Activated T-cell treated with anti-CD3 and anti-CD28 coated beads, Interleukin-2, amount 50 U/mL, for 1 hour (primary cell): ENCODE results near the gene TTBK1.
A peak's percentile ranks its signal among the peaks of the same experiment; 100 is the strongest.

Experiments used
- DNase-seq: peaks from one replicate; pipeline ENCODE4 v3.0.0-alpha.2; 2020

TTBK1 gene

DNA sequence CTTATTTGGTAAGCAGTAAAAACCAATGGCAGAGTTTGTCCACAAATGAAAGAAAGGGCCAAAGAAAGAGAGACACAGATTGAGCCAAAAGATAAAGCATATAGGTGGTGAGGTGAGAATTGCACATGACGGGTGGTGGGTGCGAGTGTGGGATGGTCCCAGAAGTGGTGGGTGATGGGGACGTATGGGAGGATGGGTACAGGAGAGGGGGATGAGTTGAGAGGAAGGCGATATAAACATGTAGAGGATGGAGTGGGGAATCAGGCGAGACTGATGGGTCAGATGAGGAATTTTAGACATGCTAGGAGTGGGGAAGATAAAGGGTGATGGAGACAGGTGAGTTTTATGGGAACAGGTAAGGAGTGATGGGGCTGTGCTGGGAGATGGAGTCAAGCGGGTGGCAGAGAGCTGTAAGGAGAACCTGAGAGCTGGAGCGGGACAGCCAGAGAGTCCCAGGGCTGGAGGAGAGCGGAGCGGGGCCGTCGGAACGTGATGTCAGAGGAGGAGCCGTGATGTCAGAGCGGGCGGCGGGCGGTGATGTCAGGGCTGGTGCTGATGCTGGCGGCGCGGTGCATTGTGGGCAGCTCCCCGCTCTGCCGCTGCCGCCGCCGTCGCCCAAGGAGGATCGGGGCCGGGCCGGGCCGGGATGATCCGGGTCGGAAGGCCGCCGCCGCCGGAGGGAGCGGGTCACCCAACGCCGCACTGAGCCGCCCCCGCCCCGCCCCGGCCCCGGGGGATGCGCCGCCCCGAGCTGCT lies at the start of gene TTBK1:
TTBK1 (plus strand) TSS at position 574 of the 756 bp plus-strand sequence. CDS start 3,180 bp downstream, outside the sequence.
- DNase-seq = peak; percentile 53

DNA sequence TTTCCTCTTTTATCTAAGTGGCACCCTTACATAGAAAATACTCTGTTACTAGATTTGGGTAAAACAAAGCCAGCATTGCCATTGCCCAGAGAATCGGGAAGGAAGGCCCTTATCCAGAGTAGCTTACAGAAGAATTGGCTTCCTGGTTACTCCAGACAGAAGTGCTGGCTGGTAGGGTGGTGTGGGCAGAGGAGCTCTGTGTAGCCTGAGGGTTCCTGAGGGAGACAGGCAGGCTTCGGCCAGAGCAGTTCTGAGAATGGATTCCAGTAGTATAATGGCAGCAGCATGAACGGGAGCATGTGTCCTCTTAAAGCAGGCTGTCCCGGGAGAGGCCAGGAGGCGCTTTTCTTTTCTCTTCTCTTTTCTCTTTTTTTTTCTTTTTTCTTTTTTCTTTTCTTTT lies 49.4 kb upstream of the TTBK1 start:
- no peak for DNase-seq

DNA sequence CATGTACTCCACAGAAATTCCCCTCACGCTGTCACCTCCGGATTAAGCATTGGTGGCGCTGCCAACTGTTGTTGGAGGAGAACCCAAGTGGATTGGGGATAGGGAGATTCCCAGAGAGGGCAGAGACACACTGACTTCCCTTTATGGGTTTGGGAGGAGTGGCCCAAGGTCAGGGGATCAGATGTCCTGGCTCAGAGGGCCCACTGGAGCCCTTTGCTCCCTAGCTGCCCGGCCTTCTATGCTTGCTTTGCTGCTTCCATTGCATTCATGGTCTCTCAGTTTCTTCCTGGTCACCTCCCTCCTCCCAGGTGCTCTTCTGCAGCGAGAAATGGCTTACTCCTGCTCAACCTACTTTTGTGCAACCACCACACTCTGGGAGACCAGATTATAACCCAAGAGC lies 46.9 kb upstream of the TTBK1 start:
- no peak for DNase-seq

DNA sequence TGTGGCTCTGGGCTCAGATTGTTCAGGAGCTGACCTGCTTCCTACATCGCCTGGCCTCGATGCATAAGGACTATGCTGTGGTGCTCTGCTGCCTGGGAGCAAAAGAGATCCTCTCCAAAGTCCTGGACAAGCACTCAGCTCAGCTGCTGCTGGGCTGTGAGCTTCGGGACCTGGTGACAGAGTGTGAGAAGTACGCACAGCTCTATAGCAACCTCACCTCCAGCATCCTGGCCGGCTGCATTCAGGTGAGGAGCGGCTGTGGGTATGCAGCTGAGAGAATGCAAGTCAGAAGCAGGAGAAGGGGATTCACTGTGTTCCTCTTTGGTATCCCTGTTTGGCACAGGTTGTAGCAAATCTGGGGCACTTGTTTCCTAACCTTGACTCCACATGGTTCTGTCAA lies 43.4 kb upstream of the TTBK1 start:
- no peak for DNase-seq

DNA sequence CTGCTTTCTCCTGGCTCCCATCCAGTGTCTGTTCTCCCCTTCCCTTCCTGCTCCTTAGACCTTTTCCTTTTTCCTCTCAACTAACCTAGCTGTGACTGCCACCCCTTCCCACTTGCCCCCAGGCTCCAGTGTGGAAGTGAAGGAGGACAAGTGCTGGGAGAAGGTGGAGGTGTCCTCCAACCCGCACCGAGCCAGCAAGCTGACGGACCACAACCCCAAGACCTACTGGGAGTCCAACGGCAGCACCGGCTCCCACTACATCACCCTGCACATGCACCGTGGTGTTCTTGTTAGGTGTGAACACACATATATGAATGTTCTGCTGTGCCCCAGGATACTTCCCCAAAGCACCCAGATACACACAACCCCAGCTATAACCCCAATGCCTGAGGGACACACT lies 42.7 kb upstream of the TTBK1 start:
- DNase-seq = no peak

DNA sequence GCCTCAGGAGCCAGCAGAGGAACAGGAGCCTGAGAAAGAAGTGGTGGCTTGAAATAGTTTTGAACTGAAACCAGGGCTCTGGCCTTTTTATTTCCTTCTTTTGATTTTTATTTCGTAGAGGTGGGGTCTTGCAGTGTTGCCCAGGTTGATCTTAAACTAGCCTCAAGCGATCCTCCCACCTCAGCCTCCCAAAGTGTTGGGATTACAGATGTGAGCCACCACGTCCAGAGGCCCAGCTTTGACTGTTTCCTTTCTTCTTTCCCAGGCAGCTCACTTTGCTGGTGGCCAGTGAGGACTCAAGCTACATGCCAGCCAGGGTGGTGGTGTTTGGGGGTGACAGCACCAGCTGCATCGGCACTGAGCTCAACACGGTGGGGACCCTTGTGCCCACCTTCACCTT lies 40.8 kb upstream of the TTBK1 start:
- no peak for DNase-seq

DNA sequence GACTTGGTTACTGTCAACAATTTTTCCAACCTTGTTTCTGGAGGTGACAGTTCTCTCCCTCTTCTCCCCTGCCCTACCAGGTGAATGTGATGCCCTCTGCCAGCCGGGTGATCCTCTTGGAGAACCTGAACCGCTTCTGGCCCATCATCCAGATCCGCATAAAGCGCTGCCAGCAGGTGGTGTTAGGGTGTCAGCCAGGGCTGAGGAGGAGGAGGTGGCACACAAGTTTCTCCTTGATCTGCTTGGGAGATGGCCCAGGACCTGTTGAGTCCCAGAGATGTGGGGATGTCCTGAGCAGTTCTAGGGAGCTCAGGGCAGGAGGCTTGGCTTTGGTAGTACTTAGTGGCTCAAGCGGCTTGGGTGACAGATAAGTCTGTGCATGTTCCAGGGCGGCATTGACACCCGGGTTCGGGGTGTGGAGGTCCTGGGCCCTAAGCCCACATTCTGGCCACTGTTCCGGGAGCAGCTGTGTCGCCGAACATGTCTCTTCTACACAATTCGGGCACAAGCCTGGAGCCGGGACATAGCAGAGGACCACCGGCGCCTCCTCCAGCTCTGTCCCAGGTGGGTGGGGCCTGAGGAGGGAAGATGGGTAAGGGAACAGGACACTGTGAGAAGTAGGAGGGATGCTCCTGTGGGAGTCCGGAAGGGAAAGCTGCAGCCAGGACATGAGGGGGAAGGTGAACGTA lies 40.1 kb upstream of the TTBK1 start:
- DNase-seq = no peak

DNA sequence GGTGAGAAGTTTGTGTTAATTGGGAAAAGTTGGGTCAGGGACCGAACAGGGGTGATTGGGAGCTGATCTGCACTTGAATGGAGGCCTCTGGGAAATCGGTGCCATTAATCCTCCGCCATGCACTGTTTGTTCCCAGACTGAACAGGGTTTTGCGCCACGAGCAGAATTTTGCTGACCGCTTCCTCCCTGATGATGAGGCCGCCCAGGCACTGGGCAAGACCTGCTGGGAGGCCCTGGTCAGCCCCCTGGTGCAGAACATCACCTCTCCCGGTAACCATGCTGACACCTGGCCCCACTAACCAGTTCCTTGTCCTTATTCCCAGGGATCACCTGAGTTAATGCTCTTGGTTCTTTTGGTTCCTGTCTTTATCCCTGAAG lies 39.6 kb upstream of the TTBK1 start:
- no peak for DNase-seq

DNA sequence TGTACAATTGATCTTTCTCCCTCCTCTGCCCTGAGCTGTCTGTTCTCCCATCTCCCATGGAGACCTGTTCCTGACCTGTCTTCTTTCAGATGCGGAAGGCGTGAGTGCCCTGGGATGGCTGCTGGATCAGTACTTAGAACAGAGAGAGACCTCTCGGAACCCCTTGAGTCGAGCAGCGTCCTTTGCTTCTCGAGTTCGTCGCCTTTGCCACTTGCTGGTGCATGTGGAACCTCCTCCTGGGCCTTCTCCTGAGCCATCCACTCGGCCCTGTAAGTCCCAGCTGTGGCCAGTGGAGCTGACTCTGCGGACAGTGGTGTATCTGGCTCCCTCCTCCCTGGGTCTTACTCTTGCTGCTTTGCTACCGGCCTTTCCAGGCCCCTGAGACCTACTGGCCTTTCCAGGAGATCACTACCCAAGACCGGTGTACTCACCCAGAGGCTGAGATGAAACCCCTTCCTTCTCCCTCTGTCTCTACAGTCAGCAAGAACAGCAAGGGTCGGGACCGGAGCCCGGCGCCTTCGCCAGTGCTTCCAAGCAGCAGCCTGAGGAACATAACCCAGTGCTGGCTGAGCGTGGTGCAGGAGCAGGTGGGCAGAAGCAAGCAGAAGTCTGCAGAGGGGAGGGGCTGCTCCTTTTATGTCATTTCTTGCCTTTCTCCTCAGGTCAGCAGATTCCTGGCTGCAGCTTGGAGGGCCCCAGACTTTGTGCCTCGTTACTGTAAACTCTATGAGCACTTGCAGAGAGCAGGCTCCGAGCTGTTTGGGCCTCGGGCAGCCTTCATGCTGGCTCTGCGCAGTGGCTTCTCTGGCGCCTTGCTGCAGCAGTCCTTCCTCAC lies 38.8 kb upstream of the TTBK1 start:
- no peak for DNase-seq

DNA sequence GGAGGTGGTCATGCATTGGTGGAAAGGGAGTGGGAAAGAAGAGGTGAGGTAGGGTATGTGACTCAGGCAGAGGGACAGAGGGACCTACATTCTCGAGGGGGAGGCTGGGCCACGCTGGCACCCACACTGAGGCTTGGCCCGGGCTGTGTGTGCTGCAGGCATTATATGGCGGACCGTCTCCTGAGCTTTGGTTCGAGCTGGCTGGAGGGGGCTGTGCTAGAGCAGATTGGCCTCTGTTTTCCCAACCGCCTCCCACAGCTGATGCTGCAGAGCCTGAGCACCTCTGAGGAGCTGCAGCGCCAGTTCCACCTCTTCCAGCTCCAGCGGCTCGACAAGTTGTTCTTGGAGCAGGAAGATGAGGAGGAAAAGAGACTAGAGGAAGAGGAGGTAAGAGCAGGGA lies 37.4 kb upstream of the TTBK1 start:
- no peak for DNase-seq

DNA sequence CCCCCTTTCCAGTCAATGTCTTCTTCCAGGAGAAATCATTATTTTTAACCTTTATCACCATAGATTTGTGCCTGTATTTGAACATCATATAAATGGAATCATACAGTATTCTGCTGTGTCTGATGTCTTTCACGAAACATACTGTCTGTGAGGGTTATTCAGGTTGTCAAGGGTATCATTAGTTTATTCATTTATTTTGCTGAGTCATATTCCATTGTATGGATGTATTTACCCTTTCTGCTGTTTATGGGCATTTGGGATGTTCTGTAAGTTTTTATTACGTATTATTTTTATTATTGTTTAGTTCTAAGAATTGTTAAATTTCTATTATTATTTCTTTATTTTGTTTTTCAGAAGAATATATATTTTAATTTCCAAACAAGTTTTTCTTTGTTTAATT lies 36.0 kb upstream of the TTBK1 start:
- DNase-seq = no peak

DNA sequence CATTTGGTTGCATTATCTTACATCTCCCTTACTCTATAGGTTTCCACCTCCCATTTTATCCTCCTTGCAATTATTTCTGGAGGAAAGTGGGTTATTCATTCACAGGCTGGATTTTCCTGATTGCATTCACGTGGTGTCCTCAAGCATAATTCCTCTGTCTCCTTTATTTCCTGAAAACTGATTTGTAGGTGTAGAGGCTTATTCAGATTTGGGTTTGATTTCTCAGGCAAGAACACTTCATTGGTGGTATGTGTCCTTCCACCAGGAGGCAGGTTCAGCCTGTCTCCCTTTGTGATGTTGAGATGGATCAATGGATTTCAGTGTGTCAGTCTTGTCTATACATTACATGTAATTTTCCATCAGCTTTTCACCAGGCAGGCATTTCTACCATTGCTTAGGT lies 31.3 kb upstream of the TTBK1 start:
- no peak for DNase-seq

DNA sequence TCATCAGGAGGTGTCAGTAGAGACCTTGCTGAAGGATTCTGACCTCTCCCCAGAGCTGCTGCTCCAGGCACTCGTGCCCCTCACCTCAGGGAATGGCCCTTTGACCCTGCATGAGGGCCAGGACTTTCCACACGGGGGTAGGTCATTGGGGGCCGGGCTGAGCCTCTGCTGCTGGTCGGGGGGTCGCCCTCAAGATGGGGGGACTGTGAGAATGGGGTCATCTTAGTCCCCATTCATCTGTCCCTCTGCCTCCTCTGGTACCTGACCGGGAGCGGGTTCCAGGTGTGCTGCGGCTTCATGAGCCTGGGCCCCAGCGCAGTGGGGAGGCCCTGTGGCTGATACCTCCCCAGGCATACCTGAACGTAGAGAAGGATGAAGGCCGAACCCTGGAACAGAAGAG lies 29.9 kb upstream of the TTBK1 start:
- no peak for DNase-seq

DNA sequence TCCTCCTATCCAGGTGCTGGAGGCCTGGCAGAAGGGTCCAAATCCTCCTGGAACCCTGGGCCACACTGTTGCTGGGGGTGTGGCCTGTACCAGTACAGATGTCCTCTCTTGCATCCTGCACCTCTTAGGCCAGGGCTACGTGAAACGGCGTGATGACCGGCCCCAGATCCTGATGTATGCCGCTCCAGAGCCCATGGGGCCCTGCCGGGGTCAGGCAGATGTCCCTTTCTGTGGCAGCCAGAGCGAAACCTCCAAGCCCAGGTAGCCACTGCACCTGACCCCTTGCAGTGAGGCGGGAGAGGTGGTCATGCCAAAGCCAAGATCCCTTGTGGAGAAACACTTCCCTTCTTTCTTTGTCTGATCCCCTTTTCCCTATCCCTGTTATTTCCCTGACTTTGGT lies 28.2 kb upstream of the TTBK1 start:
- DNase-seq = no peak

DNA sequence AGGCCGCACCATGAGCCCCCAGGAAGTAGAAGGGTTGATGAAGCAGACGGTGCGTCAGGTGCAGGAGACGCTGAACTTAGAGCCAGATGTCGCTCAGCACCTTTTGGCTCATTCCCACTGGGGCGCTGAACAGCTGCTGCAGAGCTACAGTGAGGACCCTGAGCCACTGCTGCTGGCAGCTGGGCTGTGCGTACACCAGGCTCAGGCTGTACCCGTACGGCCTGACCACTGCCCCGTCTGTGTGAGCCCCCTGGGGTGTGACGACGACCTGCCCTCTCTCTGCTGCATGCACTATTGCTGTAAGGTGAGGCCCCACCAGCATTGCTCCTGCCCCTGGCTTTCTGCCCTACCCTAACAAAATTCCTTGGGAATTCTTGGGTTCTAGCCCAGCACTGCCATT lies 27.1 kb upstream of the TTBK1 start:
- DNase-seq = no peak

DNA sequence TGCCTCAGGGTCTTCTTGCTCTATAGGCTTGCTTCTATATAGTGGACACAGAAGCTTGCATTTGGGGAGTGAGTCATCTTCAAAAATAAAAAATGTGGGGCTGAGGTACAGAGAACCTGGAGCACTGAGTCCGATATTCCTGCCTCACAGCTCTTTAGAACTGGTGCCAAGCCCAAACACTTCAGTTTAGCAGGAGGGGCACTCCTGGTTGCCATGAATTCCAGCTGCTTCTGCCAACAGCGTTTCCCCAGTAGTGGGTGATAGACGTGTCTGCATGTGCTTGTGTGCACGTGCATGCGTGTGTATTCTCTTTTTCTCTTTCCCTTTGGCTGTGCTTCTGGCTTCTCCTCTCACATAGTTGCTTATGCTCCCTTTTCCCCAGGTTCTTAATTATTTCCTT lies 25.9 kb upstream of the TTBK1 start:
- no peak for DNase-seq

DNA sequence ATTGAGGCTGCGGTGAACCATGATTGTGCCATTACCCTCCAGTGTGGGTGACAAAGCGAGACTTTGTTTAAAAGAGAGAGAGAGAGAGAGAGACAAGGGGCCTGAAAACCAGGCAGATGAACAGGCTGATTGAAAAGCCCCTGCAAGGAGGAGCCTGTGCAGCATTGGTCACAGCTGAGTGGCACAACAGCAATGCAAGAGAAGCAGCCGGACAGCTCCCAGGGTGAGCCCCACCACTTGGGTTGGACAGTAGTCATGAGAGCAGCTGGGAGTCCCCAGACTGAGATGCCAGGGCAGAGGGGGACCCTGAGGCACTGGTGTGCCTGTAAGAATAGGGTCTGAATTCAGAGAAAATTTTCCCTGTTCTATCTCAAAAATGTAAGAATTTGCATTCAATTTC lies 24.2 kb upstream of the TTBK1 start:
- DNase-seq = no peak

DNA sequence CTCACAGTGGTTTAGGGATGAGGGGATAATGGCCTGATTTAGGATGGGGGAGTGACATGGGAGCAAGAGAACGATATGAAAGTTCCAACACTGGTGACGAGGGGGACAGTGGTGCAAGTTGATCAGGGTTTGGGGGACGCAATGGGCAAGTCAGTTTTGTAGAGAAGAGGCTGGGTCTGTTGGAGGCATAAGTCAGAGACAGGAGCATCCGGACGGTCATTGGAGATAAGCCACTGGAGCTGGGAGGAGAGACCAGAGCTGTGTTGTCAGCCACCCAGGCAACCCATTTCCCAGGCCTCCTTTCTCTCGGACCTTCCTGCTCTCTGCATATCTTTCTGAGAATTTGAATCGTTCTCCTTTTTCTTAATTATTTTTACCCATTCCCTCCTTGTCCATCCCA lies 23.5 kb upstream of the TTBK1 start:
- DNase-seq = no peak

DNA sequence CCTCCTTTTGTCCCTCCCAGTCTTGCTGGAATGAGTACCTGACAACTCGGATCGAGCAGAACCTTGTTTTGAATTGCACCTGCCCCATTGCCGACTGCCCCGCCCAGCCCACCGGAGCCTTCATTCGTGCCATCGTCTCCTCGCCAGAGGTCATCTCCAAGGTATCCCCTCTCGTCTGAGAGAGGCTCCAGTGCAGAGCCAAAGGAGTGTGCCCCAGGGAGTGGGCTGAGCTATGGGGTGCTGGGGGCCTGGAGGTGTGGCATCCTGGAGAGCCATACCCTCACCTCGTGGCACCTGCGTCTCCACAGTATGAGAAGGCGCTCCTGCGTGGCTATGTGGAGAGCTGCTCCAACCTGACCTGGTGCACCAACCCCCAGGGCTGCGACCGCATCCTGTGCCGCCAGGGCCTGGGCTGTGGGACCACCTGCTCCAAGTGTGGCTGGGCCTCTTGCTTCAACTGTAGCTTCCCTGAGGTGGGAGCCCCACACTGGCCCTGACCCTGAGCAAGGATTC lies 22.8 kb upstream of the TTBK1 start:
- DNase-seq = no peak

DNA sequence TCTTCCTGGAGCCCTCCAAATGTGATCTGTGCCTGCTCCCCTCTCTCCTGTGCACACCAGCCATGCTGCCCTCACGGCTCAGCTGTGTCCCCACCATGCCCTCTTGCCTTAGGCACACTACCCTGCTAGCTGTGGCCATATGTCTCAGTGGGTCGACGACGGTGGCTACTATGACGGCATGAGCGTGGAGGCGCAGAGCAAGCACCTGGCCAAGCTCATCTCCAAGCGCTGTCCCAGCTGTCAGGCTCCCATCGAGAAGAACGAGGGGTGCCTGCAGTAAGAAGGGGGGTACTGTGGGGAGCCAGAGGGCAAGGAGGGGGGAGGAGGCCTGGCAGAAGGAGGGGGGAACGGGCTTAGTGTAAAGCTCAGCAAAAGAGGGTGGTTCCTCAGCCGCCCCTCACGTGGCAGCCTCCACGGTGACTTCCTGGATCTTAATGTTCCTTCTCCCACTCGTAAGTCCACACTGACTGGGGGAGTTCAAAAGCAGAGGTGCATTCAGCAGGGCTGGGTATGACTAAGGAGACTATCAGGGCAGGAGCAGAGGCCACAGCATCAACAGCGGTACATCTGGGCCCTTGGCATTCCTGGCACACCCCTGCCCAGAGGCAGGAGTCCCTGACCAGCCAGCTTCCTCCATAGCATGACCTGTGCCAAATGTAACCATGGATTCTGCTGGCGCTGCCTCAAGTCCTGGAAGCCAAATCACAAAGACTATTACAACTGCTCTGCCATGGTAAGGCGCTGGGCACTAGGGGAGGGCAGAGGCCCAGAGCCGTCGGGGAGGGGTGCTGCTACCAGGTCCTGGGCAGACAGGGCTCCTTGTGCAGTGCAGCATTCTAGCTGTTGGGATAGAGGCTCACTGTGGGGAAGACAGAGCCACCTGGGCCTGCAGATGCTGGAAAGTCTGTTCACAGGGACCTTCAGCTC lies 22.0 kb upstream of the TTBK1 start:
- no peak for DNase-seq

DNA sequence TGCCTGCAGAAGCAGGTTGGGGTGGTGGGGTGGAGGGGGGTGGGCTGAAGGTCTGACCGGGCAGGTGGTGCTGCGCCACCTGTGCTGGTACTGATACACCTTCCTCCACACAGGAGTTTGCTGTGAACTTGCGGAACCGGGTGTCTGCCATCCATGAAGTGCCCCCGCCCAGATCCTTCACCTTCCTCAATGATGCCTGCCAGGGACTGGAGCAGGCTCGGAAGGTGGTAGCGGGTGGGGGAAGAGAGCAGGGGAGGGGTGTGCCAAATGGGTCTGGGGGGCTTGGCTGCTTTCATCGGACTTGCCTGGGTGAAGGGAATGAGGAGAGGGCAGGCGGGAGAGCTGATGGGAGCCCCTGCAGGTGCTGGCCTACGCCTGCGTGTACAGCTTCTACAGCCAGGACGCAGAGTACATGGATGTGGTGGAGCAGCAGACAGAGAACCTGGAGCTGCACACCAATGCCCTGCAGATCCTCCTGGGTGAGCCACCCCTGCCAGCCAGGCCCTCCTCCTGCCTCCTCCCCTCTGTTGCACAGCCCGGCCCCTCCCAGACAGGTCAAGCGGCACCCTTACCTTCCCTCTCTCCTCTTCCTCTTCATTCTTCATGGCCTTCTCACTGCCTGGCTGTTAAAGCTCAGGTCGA lies 20.7 kb upstream of the TTBK1 start:
- DNase-seq = no peak

DNA sequence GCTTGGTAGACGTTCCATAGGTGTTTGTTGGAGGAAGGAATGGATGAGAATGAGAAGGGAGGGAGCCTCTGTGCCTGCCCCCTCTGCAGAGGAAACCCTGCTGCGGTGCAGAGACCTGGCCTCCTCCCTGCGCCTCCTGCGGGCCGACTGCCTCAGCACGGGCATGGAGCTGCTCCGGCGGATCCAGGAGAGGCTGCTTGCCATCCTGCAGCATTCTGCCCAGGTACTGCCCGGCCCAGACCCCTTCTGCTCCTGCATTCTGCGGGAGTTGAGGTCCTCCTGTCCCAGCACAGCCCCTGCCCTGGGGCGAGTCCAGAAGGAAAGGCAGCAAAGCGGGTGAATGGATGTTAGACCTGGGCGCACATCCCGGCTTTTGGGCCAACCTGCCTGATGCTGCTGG lies 20.1 kb upstream of the TTBK1 start:
- no peak for DNase-seq
